GM12892 (cell line): ENCODE measurements around the gene CD200R1.

Source experiments
- DNase-seq: peaks from one replicate; pipeline ENCODE4 v3.0.0; 2011; ENCODE audit not compliant: insufficient read length
- FAIRE-seq: peaks from 2 replicates; lab custom pipeline; 2011; peaks lifted over from hg19 to GRCh38; lab: Jason Lieb, UNC
- POLR2A ChIP-seq: IDR thresholded peaks from 2 replicates; pipeline ENCODE4 v1.6.1; 2011; ENCODE audit warnings: low read depth, low read length, control low read depth
- POLR2AphosphoS5 ChIP-seq: IDR thresholded peaks from 2 replicates; pipeline ENCODE4 v1.6.1; 2011; ENCODE audit warnings: low read depth, low read length, control low read depth
- TAF1 ChIP-seq: IDR thresholded peaks from 2 replicates; pipeline ENCODE4 v1.6.1; 2011; ENCODE audit warnings: low read depth, mild to moderate bottlenecking, control low read depth, low read length, borderline replicate concordance

The CD200R1 gene

GRCh38 chr3:113000691-113001090 lies 25.8 kb upstream of the CD200R1 start:
- FAIRE-seq (no peak), DNase-seq (no peak)
- TF ChIP-seq POLR2AphosphoS5 (no peak), TAF1 (no peak), POLR2A (no peak)

- TF ChIP-seq POLR2AphosphoS5: no peak
- TF ChIP-seq POLR2A: no peak
- TF ChIP-seq TAF1: no peak
- FAIRE-seq: no peak
- DNase-seq: no peak
These were observed 20.9 kb upstream of the CD200R1 start for GRCh38 chr3:112995800-112996199.

GRCh38 chr3:112990672-112991602 lies 16.0 kb upstream of the CD200R1 start, which contains the start of gene GTPBP8:
GTPBP8 (plus strand) TSS chr3:112990984; CDS start chr3:112991000, 16 bp downstream.
- DNase-seq: peak; percentile 55
- peak; percentile 99 for FAIRE-seq
- TF ChIP-seq POLR2AphosphoS5 (peak; percentile 91), POLR2A (peak; percentile 93), TAF1 (peak; percentile 81)

GRCh38 chr3:112987710-112988334 lies 12.9 kb upstream of the CD200R1 start:
- no peak for FAIRE-seq
- TF ChIP-seq TAF1: no peak
- no peak for TF ChIP-seq POLR2A
- TF ChIP-seq POLR2AphosphoS5: no peak

GRCh38 chr3:112984485-112984884 lies 9.6 kb upstream of the CD200R1 start:
- TF ChIP-seq POLR2A: no peak
- no peak for TF ChIP-seq POLR2AphosphoS5
- TF ChIP-seq TAF1: no peak
- FAIRE-seq (no peak), DNase-seq (no peak)

More at GRCh38 chr3:112987710-112988334, 12.9 kb upstream of the CD200R1 start:
- no peak for DNase-seq

- no peak for FAIRE-seq
- TF ChIP-seq POLR2AphosphoS5: no peak
- no peak for TF ChIP-seq POLR2A
- TF ChIP-seq TAF1: no peak
These were observed 7.8 kb upstream of the CD200R1 start for GRCh38 chr3:112982710-112983109.

GRCh38 chr3:112980080-112980479 lies 5.2 kb upstream of the CD200R1 start:
- no peak for TF ChIP-seq POLR2AphosphoS5
- peak; percentile 53 for FAIRE-seq
- DNase-seq: no peak

More at GRCh38 chr3:112982710-112983109, 7.8 kb upstream of the CD200R1 start:
- no peak for DNase-seq

- FAIRE-seq (peak; percentile 90), DNase-seq (no peak)
- TF ChIP-seq TAF1 (no peak), POLR2A (no peak), POLR2AphosphoS5 (no peak)
These were observed 4.4 kb upstream of the CD200R1 start for GRCh38 chr3:112979244-112979832.

GRCh38 chr3:112976953-112977352 lies 2.0 kb upstream of the CD200R1 start:
- DNase-seq (no peak), FAIRE-seq (no peak)
- no peak for TF ChIP-seq TAF1
- no peak for TF ChIP-seq POLR2AphosphoS5
- no peak for TF ChIP-seq POLR2A

GRCh38 chr3:112976001-112976400 lies 1.1 kb upstream of the CD200R1 start:
- FAIRE-seq: peak; percentile 27

GRCh38 chr3:112974178-112974517 lies 755 bp downstream of the CD200R1 start:
- FAIRE-seq: peak; percentile 9
- TF ChIP-seq POLR2A (no peak), POLR2AphosphoS5 (no peak), TAF1 (no peak)
- no peak for DNase-seq

More at GRCh38 chr3:112976001-112976400, 1.1 kb upstream of the CD200R1 start:
- no peak for DNase-seq
- TF ChIP-seq POLR2A: no peak
- no peak for TF ChIP-seq TAF1
- TF ChIP-seq POLR2AphosphoS5: no peak
